H1 (cell line): ENCODE data around the gene TMEM225B. TPM values are rescaled to one million over a fixed set of nuclear protein-coding genes. Genes with fewer than 3 reads are reported as not detected.

Source experiments
- CBX8 ChIP-seq: fragments of 300-800, 300-1000 bp; sonication (generic); IDR thresholded peaks from 2 replicates; pipeline ENCODE4 v1.7.1; 2016; ENCODE audit warnings: low read depth, low read length, borderline replicate concordance
- FOSL1 ChIP-seq: IDR thresholded peaks from 2 replicates; pipeline ENCODE4 v1.6.1; 2011; ENCODE audit warnings: mild to moderate bottlenecking, low read depth, low read length, moderate library complexity; ENCODE audit not compliant: insufficient read depth
- KDM4A ChIP-seq: IDR thresholded peaks from one replicate; pipeline ENCODE4 v1.7.1; 2012; ENCODE audit warnings: low read depth, mild to moderate bottlenecking, moderate library complexity, low read length, inconsistent platforms; ENCODE audit not compliant: severe bottlenecking
- SAP30 ChIP-seq: fragments of 300-600 bp; sonication (generic); IDR thresholded peaks from 2 replicates; pipeline ENCODE4 v1.7.1; 2012; ENCODE audit warnings: low read length, moderate library complexity, mild to moderate bottlenecking, inconsistent platforms; ENCODE audit not compliant: insufficient read depth, insufficient replicate concordance
- SIN3A ChIP-seq, 2 experiments: IDR thresholded peaks in 1 of 2; conservative IDR thresholded peaks in 1 of 2; 2 replicates each; pipeline ENCODE4 v1.6.1; 2011 to 2012; ENCODE audit warnings: low read length in 2 of 2, improper control_type of control experiment in 1 of 2, low read depth in 1 of 2, mild to moderate bottlenecking in 1 of 2
- SRF ChIP-seq: IDR thresholded peaks from 2 replicates; pipeline ENCODE4 v1.6.1; 2011; ENCODE audit warnings: mild to moderate bottlenecking, low read depth, low read length, moderate library complexity
- polyA plus RNA-seq, 7 experiments: library from polyadenylated mRNA; depleted of rRNA in 3 of 7; stranded (reverse) in 5 of 7; unstranded in 2 of 7; fragments of >200 nt in 5 of 7; fragments of 200-250 nt in 2 of 7; gene quantifications; 1 replicate in 5 of 7; 2 replicates in 1 of 7; 4 replicates in 1 of 7; pipeline versions ENCODE4 v1.2.1 to v1.2.3, GENCODE V29; 2011 to 2013; ENCODE audit warnings: missing spikeins in 2 of 7, mixed read lengths in 2 of 7
- total RNA-seq: library from RNA; stranded (reverse); fragmentation: NEBNext Ultra II Directional; extraction: Animal tissue kit (Norgen Biotek cat#: 25700); gene quantifications from 2 replicates; pipeline ENCODE4 v1.2.1, GENCODE V29; 2021

TMEM225B gene
- total and polyA plus RNA-seq, 2 of the 8 experiments (the other 6 are each of a cell fraction or from before 2014, with no cell fraction given) = 0.68 TPM; not detected in 1

DNA sequence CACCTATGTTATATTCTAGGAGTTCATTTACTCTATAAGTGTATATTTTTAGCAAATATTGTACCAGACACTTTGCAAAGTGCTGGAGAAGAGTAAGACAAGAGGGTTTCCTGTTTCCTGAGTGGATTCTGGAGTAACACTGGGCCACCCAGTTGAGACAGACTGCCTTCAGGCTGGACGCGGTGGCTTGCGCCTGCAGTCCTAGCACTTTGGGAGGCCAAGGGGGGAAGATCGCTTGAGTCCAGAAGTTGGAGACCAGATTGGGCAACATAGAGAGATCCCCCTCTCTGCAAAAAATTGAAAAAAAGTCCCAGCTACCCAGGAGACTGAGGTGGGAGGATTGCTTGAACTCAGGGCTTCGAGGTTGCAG is 17.9 kb downstream of the TMEM225B start (continued):
- no peak for TF ChIP-seq FOSL1
- TF ChIP-seq KDM4A = no peak
- TF ChIP-seq SRF = no peak
- TF ChIP-seq SAP30 = no peak
- no peak for TF ChIP-seq SIN3A (conservative IDR thresholded peaks at IDR 0.05 in 1 of 2, IDR thresholded peaks at IDR 0.05 in 1 of 2; ENCODE audit: low read depth in 1 of 2, low read length in 2 of 2)
- TF ChIP-seq CBX8 = no peak
